Endothelial cell of umbilical vein (primary cell): ENCODE results near the gene VSIR. TPM values are rescaled to one million over a fixed set of nuclear protein-coding genes. Genes with fewer than 3 reads are reported as not detected.

Source experiments
- BruUV-seq: library from RNA; stranded (reverse); fragments of 400-500 nt; replicated peaks from 2 replicates; lab custom pipeline; 2021; lab: Mats Ljungman, UMichigan
- CTCF ChIA-PET: fragments of 300-600, 350-600 bp; sonication (Branson Sonifier 250); formaldehyde crosslinking; loops from one replicate; lab custom pipeline; 2021; ENCODE audit warnings: antibody characterized with exemption, inconsistent platforms; lab: Charles Lee
- POLR2A ChIA-PET: fragments of 300-600, 350-600 bp; sonication (Branson Sonifier 250); formaldehyde crosslinking; loops from one replicate; lab custom pipeline; 2021; ENCODE audit warnings: antibody characterized with exemption, inconsistent platforms; lab: Charles Lee
- DNase-seq: peaks from one replicate; pipeline ENCODE4 v3.0.0-alpha.2; 2011; ENCODE audit warnings: low read depth, low spot score
- FAIRE-seq: peaks from 2 replicates; lab custom pipeline; 2011; peaks lifted over from hg19 to GRCh38; lab: Jason Lieb, UNC
- H2AFZ ChIP-seq: 2 replicates; pipeline ENCODE4 v1.6.0; 2012; ENCODE audit warnings: low read depth, low read length, control low read depth, inconsistent platforms
- H3K27ac ChIP-seq: 2 replicates; pipeline ENCODE4 v1.5.1; 2011; ENCODE audit warnings: low read depth, mild to moderate bottlenecking, control low read depth, low read length, moderate library complexity; ENCODE audit not compliant: insufficient read depth
- H3K27me3 ChIP-seq, 2 experiments: 2 replicates each; pipeline versions ENCODE4 v1.6.0 to v1.6.1; 2011; ENCODE audit warnings: low read length in 2 of 2, mixed read lengths in 1 of 2; ENCODE audit not compliant: control insufficient read depth in 2 of 2, insufficient read depth in 2 of 2
- H3K36me3 ChIP-seq, 2 experiments: 2 replicates in 1 of 2; 3 replicates in 1 of 2; pipeline ENCODE4 v1.5.1; 2011; ENCODE audit warnings: low read length in 2 of 2, mild to moderate bottlenecking in 1 of 2, moderate library complexity in 1 of 2; ENCODE audit not compliant: control insufficient read depth in 2 of 2, insufficient read depth in 2 of 2; ENCODE audit errors: extremely low read depth in 1 of 2
- H3K4me1 ChIP-seq: 3 replicates; pipeline ENCODE4 v1.5.1; 2011; ENCODE audit warnings: mild to moderate bottlenecking, low read length; ENCODE audit not compliant: control insufficient read depth, insufficient read depth; ENCODE audit errors: extremely low read depth
- H3K4me2 ChIP-seq: 2 replicates; pipeline ENCODE4 v1.6.1; 2011; ENCODE audit warnings: low read length, control low read depth, mixed read lengths; ENCODE audit not compliant: insufficient read depth
- H3K4me3 ChIP-seq, 3 experiments: fragments of 200-600 bp in 1 of 3; sonication (generic), shearing (Covaris generic) in 1 of 3; replicated peaks in 1 of 3; 2 replicates each; pipeline ENCODE4 v1.5.1; 2011 to 2016; ENCODE audit warnings: control low read depth in 3 of 3, low read length in 3 of 3, mild to moderate bottlenecking in 2 of 3, inconsistent platforms in 1 of 3, low read depth in 1 of 3, moderate library complexity in 1 of 3; ENCODE audit not compliant: insufficient read depth in 1 of 3
- H3K79me2 ChIP-seq: 2 replicates; pipeline ENCODE4 v1.6.0; 2012; ENCODE audit warnings: low read length, inconsistent platforms; ENCODE audit not compliant: control insufficient read depth, insufficient read depth
- H3K9ac ChIP-seq: replicated peaks from 2 replicates; pipeline ENCODE3; 2011; ENCODE audit warnings: low read length, control low read depth; ENCODE audit not compliant: insufficient read depth; ENCODE audit errors: extremely low read depth
- H3K9me1 ChIP-seq: replicated peaks from 3 replicates; pipeline ENCODE4 v1.6.0; 2011; ENCODE audit warnings: mild to moderate bottlenecking, low read length; ENCODE audit not compliant: control insufficient read depth, insufficient read depth; ENCODE audit errors: extremely low read depth
- H3K9me3 ChIP-seq: replicated peaks from 2 replicates; pipeline ENCODE4 v1.5.1; 2012; ENCODE audit warnings: low read length, inconsistent platforms; ENCODE audit not compliant: control insufficient read depth, insufficient read depth
- H4K20me1 ChIP-seq: replicated peaks from 2 replicates; pipeline ENCODE3; 2011; ENCODE audit warnings: mild to moderate bottlenecking, low read length; ENCODE audit not compliant: control insufficient read depth, insufficient read depth; ENCODE audit errors: extremely low read depth
- EZH2 ChIP-seq: IDR thresholded peaks from 2 replicates; pipeline ENCODE4 v1.6.1; 2012; ENCODE audit warnings: borderline replicate concordance, low read depth, mild to moderate bottlenecking, moderate library complexity, low read length, inconsistent platforms; ENCODE audit not compliant: severe bottlenecking
- FOS ChIP-seq: IDR thresholded peaks from 2 replicates; pipeline ENCODE4 v1.6.1; 2011; ENCODE audit warnings: mild to moderate bottlenecking, low read length, moderate library complexity, borderline replicate concordance; ENCODE audit not compliant: insufficient read depth
- GATA2 ChIP-seq: IDR thresholded peaks from 2 replicates; pipeline ENCODE4 v1.7.0; 2011; ENCODE audit warnings: low read depth, mild to moderate bottlenecking, moderate library complexity, mixed read lengths, low read length; ENCODE audit not compliant: insufficient read length, insufficient read depth
- JUN ChIP-seq: IDR thresholded peaks from 2 replicates; pipeline ENCODE4 v1.6.1; 2011; ENCODE audit warnings: borderline replicate concordance, low read depth; ENCODE audit not compliant: insufficient read length, insufficient read depth
- MYC ChIP-seq: IDR thresholded peaks from one replicate; pipeline ENCODE4 v1.6.1; 2011; ENCODE audit warnings: mild to moderate bottlenecking, low read depth, low read length
- POLR2A ChIP-seq: IDR thresholded peaks from 2 replicates; pipeline ENCODE4 v1.6.1; 2012; ENCODE audit warnings: low read depth, mild to moderate bottlenecking, control low read depth, low read length
- POLR2AphosphoS5 ChIP-seq: IDR thresholded peaks from 2 replicates; pipeline ENCODE4 v1.6.1; 2012; ENCODE audit warnings: low read depth, mild to moderate bottlenecking, control low read depth, low read length, moderate library complexity; ENCODE audit not compliant: insufficient read depth
- dilution Hi-C: fragments of 300-500 bp; cut with MboI; formaldehyde crosslinking; loops from one replicate; pipeline ENCODE4 v1.15.0; 2019; ENCODE audit warnings: low sequenced_read_pairs; ENCODE audit not compliant: extremely low pct_ligation_motif_present
- intact Hi-C: fragments of 100-400 bp; cut with micrococcal nuclease; formaldehyde crosslinking; loops from one replicate; pipeline ENCODE4 v1.10.0; 2022
- polyA plus RNA-seq, 4 experiments: library from polyadenylated mRNA; depleted of rRNA in 3 of 4; stranded (reverse) in 3 of 4; unstranded in 1 of 4; fragments of >200 nt; gene quantifications; 2 replicates each; pipeline versions ENCODE4 v1.2.1 to v1.2.3, GENCODE V29; 2011 to 2012; ENCODE audit warnings: missing spikeins in 1 of 4
- total RNA-seq: library from RNA; stranded (reverse); gene quantifications from 2 replicates; pipeline ENCODE4 v1.2.3, GENCODE V29; 2021
- TF ChIP-seq, protein P1 (sequence below), 2 donors: IDR thresholded peaks; 1 replicate in 1 of 2; 2 replicates in 1 of 2; pipeline ENCODE4 v1.5.1; 2011; ENCODE audit warnings: low read length in 2 of 2, mild to moderate bottlenecking in 2 of 2, moderate library complexity in 2 of 2, control low read depth in 1 of 2, inconsistent platforms in 1 of 2, low read depth in 1 of 2; ENCODE audit not compliant: insufficient read depth in 1 of 2; ENCODE audit errors: extremely low read depth in 1 of 2
- TF ChIP-seq, protein P2 (sequence below): IDR thresholded peaks from 2 replicates; pipeline ENCODE4 v1.6.1; 2011; ENCODE audit not compliant: insufficient read depth, insufficient read length

The VSIR gene
- total and polyA plus RNA-seq, 2 donors (not counting 3 experiments of a cell fraction or from before 2014, with no cell fraction given): 4.9 to 6.3 TPM

DNA sequence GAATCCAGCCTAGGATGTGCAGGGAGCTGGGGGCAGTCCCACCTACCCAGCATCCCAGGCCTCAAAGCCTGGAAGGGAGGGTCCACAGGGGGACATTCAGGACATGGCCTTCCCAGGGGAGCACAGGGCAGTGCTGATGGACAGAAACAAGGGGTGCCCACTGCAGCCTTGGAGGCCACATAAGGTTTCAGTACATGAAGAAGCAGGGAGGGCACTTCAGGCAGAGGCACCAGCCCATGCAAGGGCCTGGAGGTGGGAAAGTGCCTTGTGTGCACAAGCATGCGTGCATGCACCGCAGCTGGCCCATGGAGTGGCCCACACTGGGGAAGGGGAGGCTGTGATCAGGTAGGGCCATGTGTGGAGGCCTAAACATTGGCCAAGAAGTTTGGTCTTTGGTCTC, 62.8 kb downstream of the VSIR start:
- Histone ChIP-seq H3K27ac (no peak overlapping the region), H2AFZ (no peak overlapping the region), H3K9ac (no peak overlapping the region), H3K4me1 (peaks cover 3% of the 10 kb centered on the region), H3K79me2 (no peaks in the 10 kb centered on the region), H3K4me3 (no peak overlapping the region), H3K9me1 (no peaks in the 10 kb centered on the region), H4K20me1 (no peaks in the 10 kb centered on the region), H3K4me2 (no peak overlapping the region), H3K9me3 (no peaks in the 10 kb centered on the region), H3K36me3 (no peaks in the 10 kb centered on the region), H3K27me3 (peaks cover 0 to 2% of the 10 kb centered on the region in 2 experiments)
- BruUV-seq: no TSS peak
- DNase-seq: no peak
- CTCF ChIA-PET: interaction anchor here (1.4 kb wide), 1 partner anchor 326 kb away, joined by 3 read pairs; no protein-coding TSS in a partner anchor
- dilution Hi-C loops (no loop called here), intact Hi-C loops (loop anchor here (5.0 kb wide), 1 partner anchor 102 kb away; no protein-coding TSS in a partner anchor)
- no peak for FAIRE-seq
- POLR2A ChIA-PET: no interaction called here
- TF ChIP-seq POLR2AphosphoS5 (no peak), JUN (no peak), MYC (no peak), EZH2 (no peak), FOS (no peak), POLR2A (no peak), GATA2 (no peak)
- TF ChIP-seq, protein P1, sequence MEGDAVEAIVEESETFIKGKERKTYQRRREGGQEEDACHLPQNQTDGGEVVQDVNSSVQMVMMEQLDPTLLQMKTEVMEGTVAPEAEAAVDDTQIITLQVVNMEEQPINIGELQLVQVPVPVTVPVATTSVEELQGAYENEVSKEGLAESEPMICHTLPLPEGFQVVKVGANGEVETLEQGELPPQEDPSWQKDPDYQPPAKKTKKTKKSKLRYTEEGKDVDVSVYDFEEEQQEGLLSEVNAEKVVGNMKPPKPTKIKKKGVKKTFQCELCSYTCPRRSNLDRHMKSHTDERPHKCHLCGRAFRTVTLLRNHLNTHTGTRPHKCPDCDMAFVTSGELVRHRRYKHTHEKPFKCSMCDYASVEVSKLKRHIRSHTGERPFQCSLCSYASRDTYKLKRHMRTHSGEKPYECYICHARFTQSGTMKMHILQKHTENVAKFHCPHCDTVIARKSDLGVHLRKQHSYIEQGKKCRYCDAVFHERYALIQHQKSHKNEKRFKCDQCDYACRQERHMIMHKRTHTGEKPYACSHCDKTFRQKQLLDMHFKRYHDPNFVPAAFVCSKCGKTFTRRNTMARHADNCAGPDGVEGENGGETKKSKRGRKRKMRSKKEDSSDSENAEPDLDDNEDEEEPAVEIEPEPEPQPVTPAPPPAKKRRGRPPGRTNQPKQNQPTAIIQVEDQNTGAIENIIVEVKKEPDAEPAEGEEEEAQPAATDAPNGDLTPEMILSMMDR (IDR thresholded peaks at IDR 0.05; ENCODE audit: extremely low read depth in 1 of 2, insufficient read depth in 1 of 2, low read depth in 1 of 2, low read length in 2 of 2): no peak
- TF ChIP-seq, protein P2, sequence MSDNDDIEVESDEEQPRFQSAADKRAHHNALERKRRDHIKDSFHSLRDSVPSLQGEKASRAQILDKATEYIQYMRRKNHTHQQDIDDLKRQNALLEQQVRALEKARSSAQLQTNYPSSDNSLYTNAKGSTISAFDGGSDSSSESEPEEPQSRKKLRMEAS: no peak
